GM19324 (cell line): Measurements from ENCODE around the gene OPA1.

ENCODE experiments used
- ATAC-seq: cut with Tn5 transposase; IDR thresholded peaks from one replicate; pipeline ENCODE4 v1.9.1; 2021; ENCODE audit warnings: mild to moderate bottlenecking, moderate library complexity; ENCODE audit not compliant: unreplicated experiment, low FRiP score

OPA1 gene

DNA sequence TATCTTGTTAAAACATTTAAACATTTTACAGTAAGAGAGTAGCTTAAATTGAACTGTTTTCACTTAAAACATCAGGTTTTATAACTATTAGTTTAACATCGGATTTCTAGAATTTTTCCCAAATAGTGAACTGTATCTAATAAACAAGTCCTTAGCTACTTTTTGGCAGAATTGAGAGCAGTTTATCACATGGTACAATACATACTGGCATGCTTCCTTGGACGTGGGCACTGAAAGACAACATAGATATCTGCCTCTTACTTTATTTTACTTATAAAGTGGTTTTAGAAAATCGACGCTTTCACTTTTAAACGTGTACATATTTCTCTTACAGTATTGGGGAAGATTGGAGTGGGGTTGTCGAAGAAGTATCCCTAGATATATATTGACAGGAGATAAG is 52.8 kb downstream of the OPA1 start:
- no peak for ATAC-seq

- no peak for ATAC-seq
Measured at GRCh38 chr3:193648542-193649076, 55.6 kb downstream of the OPA1 start.

DNA sequence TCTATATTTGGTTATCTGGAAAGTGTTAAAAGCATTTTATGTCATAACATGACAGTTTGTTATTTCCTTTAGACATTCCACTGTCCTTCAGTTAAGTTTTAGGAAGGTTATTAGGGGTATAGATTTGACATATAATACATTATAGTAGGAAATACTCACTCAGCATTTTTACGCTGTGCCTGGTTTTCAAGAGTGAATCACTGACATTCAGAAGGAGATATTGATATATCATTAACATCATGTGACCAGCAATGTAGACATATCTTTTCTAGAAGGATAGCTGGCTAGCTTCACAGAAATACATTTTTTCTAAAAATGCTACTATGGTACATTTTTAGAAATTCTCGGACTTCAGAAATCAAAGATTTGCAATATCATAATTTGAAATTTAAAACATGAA is 57.6 kb downstream of the OPA1 start:
- ATAC-seq = no peak

- no peak for ATAC-seq
Measured at GRCh38 chr3:193655831-193656433, 62.9 kb downstream of the OPA1 start.

DNA sequence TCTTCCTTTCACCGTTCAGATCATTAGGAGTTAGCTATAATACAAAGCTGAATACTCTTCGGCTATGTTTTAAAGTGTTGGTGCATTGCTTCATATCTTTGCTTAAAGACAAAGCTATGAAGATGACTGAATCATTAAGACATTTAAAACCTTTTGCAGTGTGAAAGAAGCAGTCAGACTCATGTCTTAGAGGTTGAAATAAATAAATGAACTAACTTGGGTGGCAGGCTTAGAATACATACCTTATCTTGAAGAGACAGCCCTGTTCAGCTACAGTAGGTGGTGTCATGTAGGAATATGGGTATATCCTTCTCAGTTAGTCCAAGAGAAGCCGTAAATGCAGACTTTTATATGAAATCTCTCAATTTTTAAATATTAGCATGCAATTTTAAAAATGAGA is 63.4 kb downstream of the OPA1 start:
- ATAC-seq = no peak

DNA sequence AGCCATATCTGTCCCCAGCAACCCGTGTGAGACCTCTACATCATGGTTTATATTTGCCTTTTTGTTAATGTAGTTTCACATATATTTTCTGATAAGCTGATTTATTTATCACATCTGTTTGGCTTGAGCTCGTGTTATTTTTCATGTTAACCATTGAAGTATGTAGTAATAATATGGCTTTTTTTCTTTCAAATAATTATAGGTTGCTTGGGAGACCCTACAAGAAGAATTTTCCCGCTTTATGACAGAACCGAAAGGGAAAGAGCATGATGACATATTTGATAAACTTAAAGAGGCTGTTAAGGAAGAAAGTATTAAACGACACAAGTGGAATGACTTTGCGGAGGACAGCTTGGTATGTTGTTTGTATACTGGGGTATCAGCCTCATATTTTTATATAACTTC is 63.9 kb downstream of the OPA1 start:
- ATAC-seq = no peak

DNA sequence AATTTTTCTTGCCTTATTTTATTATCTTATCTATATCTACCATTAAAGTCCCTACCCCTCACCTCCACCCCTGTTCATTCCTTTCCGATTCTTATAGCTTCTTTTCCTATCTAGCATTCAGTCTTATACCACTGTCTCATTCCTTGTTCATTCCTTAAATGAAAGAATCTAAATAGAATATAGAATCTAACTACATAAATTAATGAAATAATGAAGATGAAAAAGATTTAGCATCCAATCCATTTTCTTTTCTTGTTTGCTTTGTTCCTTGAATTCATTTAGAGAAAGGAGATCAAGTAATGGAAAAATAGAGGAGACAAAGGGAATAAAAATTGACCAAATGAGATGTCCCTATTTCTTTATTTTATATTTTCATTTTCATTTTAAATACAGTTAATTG is 67.2 kb downstream of the OPA1 start:
- no peak for ATAC-seq

DNA sequence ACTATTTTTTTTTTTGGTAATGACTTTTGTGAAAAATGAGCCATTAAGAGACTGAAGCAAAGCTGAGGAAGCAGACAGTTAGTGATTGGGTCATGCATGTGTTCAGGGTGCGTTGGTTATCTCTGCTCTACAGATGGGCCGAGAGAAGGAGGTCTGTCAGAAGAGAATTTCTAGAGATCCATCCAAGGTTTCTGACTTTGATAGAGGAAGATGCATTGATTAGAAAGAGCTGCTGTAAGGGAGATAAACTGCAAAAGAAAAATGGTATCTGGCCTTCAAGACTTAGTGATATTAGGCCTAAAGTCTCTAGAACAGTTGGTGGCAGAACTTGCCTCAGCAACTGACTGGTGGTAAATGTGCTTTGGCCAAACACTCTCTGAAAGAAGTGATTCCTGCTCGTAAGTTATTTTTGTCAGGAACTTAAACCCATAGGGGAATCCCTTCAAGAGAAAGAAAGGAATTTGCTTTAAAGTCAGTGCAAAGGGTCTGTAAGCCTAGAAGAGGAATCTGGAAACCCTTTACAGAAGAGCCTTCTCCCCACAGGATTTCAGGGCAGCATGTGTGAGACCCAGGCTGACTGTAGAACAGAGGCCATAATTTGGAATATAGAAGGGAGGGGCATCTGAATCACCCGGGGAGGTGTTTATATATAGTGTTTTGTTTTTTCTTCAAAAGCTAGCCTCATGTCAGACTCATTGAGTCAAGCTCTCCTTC is 67.8 kb downstream of the OPA1 start:
- ATAC-seq = no peak

GRCh38 chr3:193662757-193663322 is 69.8 kb downstream of the OPA1 start:
- ATAC-seq = no peak

DNA sequence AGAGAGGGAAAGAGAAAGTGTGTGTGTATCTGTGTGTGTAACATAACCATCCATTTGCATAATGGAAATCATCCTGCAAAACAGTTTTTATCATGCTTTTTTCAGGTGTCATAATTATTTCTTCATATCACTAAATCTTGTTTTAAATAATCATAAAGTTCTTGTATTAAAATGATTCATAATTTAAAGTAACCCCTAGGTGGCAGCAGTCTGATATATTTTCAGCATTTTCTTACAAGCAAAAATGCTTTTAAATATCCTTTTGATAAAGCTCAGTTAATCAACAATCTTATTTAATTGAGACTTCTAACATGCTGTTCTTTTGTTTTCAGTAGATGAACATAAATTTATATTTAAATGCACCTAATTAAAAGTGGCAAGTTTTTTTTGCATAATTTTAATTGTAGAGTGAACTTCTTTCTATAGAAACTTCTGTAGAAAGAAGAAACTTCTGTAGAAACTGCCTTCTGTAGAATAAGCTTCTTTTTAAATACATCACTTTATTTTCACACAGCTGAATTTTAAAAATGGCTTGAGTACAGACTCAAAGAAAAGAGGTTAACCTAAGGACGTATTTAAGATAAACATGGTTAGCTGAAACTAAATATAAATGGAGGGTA is 72.5 kb downstream of the OPA1 start:
- no peak for ATAC-seq

DNA sequence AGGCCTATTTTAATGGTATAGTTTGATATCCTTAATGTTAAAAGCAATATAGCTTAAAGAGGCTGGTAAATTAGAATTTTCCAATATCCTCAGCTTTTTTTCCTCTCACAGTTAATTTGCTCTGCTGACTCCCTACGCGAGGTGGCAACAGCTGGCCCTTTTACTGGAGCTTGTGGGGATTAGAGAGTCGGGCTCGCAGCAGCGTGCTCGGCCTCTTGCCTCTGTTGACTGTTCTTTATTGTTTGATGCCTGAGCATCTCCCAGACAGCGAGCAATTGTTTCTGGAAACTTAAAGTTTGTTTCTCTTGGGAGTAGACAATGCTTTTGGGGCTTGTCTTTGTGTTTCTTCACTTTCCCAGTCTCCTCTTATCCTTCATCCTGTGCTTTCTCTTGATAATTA is 80.8 kb downstream of the OPA1 start:
- ATAC-seq = no peak

- no peak for ATAC-seq
Measured at GRCh38 chr3:193674714-193675113, 81.7 kb downstream of the OPA1 start.

- no peak for ATAC-seq
Measured at GRCh38 chr3:193677734-193678133, 84.7 kb downstream of the OPA1 start.

DNA sequence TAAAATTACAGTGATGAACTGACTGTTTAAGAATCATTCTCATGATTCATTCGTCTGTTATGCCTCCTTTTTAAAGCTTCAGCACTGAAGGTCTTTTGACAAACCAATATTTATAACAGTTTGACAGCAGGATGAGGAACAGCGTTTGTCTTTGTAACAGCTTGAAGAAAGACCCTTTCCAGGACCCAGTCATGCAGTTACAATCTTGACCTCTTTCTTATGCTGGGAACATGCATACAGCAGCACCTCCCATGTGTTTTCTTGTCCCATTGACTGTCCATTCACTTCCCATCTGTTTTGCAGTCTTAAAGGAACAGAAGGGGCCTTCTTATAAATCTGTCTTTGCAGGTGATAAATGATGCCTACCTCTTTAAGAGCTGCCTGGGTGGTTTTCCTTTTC is 87.2 kb downstream of the OPA1 start:
- no peak for ATAC-seq

GRCh38 chr3:193681631-193682030 is 88.6 kb downstream of the OPA1 start:
- ATAC-seq = no peak

- ATAC-seq = no peak
Measured at GRCh38 chr3:193686665-193687483, 93.9 kb downstream of the OPA1 start.

DNA sequence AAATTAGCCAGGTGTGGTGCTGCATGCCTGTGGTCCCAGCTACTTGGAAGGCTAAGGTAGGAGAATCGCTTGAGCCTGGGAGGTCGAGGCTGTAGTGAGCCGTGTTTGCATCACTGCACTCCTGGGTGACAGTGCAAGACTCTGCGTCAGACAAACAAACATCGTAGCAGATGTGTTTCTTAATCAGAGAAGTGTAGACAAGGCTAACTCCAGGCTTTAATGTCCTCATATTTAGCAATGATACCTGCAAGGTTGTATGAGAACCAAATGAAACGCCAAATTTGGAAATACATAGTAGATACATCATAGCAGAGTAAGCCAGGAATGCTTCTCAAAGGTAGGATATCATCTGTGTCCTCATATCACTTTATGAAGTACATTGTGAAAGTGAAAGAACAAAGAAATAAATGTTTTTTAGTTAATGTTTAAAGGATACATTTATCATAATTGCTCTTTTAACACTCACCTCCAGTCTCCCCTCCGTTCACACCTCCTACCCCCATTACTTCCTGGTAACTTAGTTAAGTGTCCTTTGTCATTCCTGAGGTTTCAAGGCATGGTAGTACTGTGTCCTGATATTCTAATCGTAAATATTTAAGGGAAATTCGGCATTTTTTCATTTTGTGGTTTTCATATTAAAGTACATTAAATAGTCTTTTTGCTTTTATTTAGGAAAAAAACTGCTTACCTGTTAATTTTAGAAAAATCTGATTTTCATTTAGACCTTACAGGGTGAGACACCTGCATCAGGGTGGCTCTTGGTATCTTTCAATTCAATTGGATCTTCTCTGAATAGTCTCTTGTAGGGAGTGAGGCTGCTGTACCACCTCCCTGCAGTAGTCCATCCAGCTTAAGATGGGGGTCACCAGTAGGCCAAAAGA is 96.1 kb downstream of the OPA1 start:
- no peak for ATAC-seq

GRCh38 chr3:193693774-193694173 is 100.8 kb downstream of the OPA1 start:
- ATAC-seq = peak; percentile 58

DNA sequence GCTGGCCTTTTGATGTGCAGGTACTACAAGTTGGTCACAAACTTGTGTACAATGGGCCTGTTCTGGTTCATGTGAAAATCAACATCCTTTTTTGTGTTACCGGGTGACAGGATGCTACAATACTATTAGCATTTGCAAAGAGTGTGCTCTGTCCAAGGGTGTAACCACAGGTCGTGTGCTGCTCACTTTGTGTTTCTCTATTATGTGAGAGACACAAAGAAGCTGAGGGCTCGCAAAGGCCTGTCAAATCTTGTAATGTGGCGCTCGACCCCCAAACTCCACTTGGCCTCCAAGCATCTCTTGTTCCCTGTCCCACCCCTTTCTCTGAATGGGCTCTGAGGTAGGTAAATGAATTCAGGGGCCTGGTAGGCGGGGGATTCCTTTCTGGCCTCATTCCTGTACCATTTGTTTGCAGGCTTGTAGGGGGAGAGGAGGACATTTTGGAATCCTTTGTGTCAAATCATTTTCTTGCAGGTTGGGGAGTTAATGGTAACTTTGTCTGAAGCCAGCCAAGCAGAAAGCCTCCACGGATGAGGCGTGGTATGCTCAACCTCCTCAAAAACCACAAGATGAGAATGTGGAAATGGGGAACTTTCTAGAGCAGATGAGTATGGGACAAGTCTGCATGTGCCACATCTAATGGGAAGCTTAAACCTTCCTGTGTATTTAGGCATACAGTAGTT is 109.1 kb downstream of the OPA1 start:
- ATAC-seq = no peak
